ENCODE measurements around the gene DEPP1.

Gene DEPP1

GRCh38 chr10:44983066-44983894, 4.7 kb upstream of the DEPP1 start:
- H3K4me1 ChIP-seq (ENCODE audit: control insufficient read depth, insufficient read depth, low read length): peaks cover 28% of the 10 kb centered on the region
- POLR2A ChIA-PET: interaction anchor here (0.9 kb wide), 1 partner anchor 14 kb away, joined by 3 read pairs; no protein-coding TSS in a partner anchor
- no peaks in the 10 kb centered on the region for H3K36me3 ChIP-seq (ENCODE audit: control insufficient read depth in 2 of 2, insufficient read depth in 1 of 2, low read length in 2 of 2)
- CTCF ChIA-PET: interaction anchor here (1.0 kb wide), 1 partner anchor 14 kb away, joined by 3 read pairs; no protein-coding TSS in a partner anchor
- H3K4me3 ChIP-seq (ENCODE audit: low read depth, low read length): no peak overlapping the region
- no peaks in the 10 kb centered on the region for H3K9me3 ChIP-seq (ENCODE audit: control insufficient read depth, insufficient read depth, low read depth, low read length)
- TF ChIP-seq ZNF248 (tag by site-specific recombination; IDR thresholded peaks at IDR 0.05): no peak
- TF ChIP-seq ZNF558 (tag by site-specific recombination; IDR thresholded peaks at IDR 0.05): no peak
- TF ChIP-seq ZNF10 (tag by site-specific recombination; IDR thresholded peaks at IDR 0.05): no peak
- TF ChIP-seq GLIS2 (tag by site-specific recombination; IDR thresholded peaks at IDR 0.05): no peak
- no peak for TF ChIP-seq ZNF518A (tag by site-specific recombination; conservative IDR thresholded peaks at IDR 0.05; ENCODE audit: low read depth)
- no peak overlapping the region for H3K27ac ChIP-seq (ENCODE audit: extremely low read depth, low read depth, low read length)

- ChIA-PET CTCF (no interaction called here), POLR2A (no interaction called here)
- Histone ChIP-seq H3K4me3 (ENCODE audit: low read depth, low read length) (no peak overlapping the region), H3K4me1 (ENCODE audit: control insufficient read depth, insufficient read depth, low read length) (peaks cover 32% of the 10 kb centered on the region), H3K36me3 (ENCODE audit: control insufficient read depth in 2 of 2, insufficient read depth in 1 of 2, low read length in 2 of 2) (no peaks in the 10 kb centered on the region), H3K27ac (ENCODE audit: extremely low read depth, low read depth, low read length) (no peak overlapping the region), H3K9me3 (ENCODE audit: control insufficient read depth, insufficient read depth, low read depth, low read length) (no peaks in the 10 kb centered on the region)
- no peak for TF ChIP-seq ZNF624 (tag by site-specific recombination; IDR thresholded peaks at IDR 0.05)
Measured at GRCh38 chr10:44982496-44982895, 3.9 kb upstream of the DEPP1 start.

DNA sequence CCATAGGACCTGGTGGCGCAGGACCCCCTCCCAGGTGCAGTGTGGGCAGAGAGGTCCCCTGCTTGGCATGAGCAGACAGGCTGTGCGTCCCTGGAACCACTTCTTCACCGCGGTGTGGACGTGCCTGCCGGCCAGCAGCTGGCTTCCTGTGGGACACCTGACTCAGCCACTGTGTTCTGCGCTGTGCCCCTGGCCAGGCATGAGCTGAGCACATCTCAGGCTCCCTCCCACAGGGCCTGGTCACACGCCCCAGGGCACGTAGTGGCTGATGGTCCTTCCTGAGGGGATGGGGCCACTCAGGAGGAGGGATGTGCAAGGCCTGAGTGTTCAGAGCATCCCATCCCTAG, 3.5 kb upstream of the DEPP1 start:
- TF ChIP-seq ZNF596 (tag by site-specific recombination; IDR thresholded peaks at IDR 0.05) (no peak), ZNF629 (tag by site-specific recombination; IDR thresholded peaks at IDR 0.05) (no peak)
- TF ChIP-seq, protein P1, sequence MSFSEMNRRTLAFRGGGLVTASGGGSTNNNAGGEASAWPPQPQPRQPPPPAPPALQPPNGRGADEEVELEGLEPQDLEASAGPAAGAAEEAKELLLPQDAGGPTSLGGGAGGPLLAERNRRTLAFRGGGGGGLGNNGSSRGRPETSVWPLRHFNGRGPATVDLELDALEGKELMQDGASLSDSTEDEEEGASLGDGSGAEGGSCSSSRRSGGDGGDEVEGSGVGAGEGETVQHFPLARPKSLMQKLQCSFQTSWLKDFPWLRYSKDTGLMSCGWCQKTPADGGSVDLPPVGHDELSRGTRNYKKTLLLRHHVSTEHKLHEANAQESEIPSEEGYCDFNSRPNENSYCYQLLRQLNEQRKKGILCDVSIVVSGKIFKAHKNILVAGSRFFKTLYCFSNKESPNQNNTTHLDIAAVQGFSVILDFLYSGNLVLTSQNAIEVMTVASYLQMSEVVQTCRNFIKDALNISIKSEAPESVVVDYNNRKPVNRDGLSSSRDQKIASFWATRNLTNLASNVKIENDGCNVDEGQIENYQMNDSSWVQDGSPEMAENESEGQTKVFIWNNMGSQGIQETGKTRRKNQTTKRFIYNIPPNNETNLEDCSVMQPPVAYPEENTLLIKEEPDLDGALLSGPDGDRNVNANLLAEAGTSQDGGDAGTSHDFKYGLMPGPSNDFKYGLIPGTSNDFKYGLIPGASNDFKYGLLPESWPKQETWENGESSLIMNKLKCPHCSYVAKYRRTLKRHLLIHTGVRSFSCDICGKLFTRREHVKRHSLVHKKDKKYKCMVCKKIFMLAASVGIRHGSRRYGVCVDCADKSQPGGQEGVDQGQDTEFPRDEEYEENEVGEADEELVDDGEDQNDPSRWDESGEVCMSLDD (tag by site-specific recombination; IDR thresholded peaks at IDR 0.05): no peak
- Histone ChIP-seq H3K27ac (ENCODE audit: extremely low read depth, low read depth, low read length) (no peak overlapping the region), H3K4me3 (ENCODE audit: low read depth, low read length) (no peak overlapping the region), H3K36me3 (ENCODE audit: control insufficient read depth in 2 of 2, insufficient read depth in 1 of 2, low read length in 2 of 2) (no peaks in the 10 kb centered on the region), H3K4me1 (ENCODE audit: control insufficient read depth, insufficient read depth, low read length) (peaks cover 32% of the 10 kb centered on the region), H3K9me3 (ENCODE audit: control insufficient read depth, insufficient read depth, low read depth, low read length) (no peaks in the 10 kb centered on the region)
- ChIA-PET CTCF (no interaction called here), POLR2A (no interaction called here)
